OCI-LY3 (cell line): ENCODE results near the gene DDB1.

Experiments
- EZH2phosphoT487 ChIP-seq: fragments of 200-600 bp; shearing (Covaris generic); IDR thresholded peaks from 2 replicates; pipeline ENCODE4 v1.6.1; 2018; ENCODE audit warnings: antibody characterized with exemption, mixed run types, low read depth
- TF ChIP-seq, protein P1 (sequence below): fragments of 200-600, 300-600 bp; sonication (generic); IDR thresholded peaks from 2 replicates; pipeline ENCODE4 v1.5.1; 2014; ENCODE audit warnings: antibody characterized with exemption, low read length, low read depth

DNA sequence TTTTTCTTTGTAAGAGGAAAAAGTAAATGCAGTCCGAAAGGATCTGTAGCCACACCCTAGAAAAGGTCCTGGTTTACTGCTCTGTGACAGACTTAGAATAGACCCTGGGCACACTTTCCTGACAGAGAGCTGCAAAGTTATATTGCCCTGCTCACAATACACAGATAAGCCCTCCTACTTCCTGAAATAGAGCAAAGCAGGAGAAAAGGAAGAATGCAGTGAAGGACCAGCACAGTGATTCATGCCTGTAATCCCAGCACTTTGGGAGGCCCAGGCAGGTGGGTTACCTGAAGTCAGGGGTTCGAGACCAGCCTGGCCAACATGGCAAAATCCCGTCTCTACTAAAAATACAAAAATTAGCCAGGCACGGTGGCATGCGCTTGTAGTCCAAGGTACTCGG lies 26.6 kb upstream of the DDB1 start:
- TF ChIP-seq, protein P1, sequence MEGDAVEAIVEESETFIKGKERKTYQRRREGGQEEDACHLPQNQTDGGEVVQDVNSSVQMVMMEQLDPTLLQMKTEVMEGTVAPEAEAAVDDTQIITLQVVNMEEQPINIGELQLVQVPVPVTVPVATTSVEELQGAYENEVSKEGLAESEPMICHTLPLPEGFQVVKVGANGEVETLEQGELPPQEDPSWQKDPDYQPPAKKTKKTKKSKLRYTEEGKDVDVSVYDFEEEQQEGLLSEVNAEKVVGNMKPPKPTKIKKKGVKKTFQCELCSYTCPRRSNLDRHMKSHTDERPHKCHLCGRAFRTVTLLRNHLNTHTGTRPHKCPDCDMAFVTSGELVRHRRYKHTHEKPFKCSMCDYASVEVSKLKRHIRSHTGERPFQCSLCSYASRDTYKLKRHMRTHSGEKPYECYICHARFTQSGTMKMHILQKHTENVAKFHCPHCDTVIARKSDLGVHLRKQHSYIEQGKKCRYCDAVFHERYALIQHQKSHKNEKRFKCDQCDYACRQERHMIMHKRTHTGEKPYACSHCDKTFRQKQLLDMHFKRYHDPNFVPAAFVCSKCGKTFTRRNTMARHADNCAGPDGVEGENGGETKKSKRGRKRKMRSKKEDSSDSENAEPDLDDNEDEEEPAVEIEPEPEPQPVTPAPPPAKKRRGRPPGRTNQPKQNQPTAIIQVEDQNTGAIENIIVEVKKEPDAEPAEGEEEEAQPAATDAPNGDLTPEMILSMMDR: no peak
- TF ChIP-seq EZH2phosphoT487: no peak
